GM10847 (cell line): Measurements from ENCODE around the gene PRSS50.

Source experiments
- POLR2A ChIP-seq: IDR thresholded peaks from 2 replicates; pipeline ENCODE4 v1.6.1; 2011; ENCODE audit not compliant: insufficient read length; ENCODE audit errors: extremely low read depth

Gene PRSS50

GRCh38 chr3:46731795-46732194, 14.1 kb upstream of the PRSS50 start:
- no peak for TF ChIP-seq POLR2A

- no peak for TF ChIP-seq POLR2A
Measured at GRCh38 chr3:46730819-46731218, 13.2 kb upstream of the PRSS50 start.

GRCh38 chr3:46729038-46729437, 11.4 kb upstream of the PRSS50 start:
- no peak for TF ChIP-seq POLR2A

GRCh38 chr3:46725621-46726314, 8.1 kb upstream of the PRSS50 start:
- TF ChIP-seq POLR2A, result no peak

- no peak for TF ChIP-seq POLR2A
Measured at GRCh38 chr3:46724424-46724823, 6.8 kb upstream of the PRSS50 start.

GRCh38 chr3:46722443-46722842, 4.8 kb upstream of the PRSS50 start:
- no peak for TF ChIP-seq POLR2A

- TF ChIP-seq POLR2A, result no peak
Measured at GRCh38 chr3:46721009-46721408, 3.3 kb upstream of the PRSS50 start.

- no peak for TF ChIP-seq POLR2A
Measured at GRCh38 chr3:46719735-46720271, 2.1 kb upstream of the PRSS50 start.

GRCh38 chr3:46719044-46719565, 1.4 kb upstream of the PRSS50 start:
- no peak for TF ChIP-seq POLR2A

- no peak for TF ChIP-seq POLR2A
Measured at GRCh38 chr3:46716461-46717441, 918 bp downstream of the PRSS50 start.

- no peak for TF ChIP-seq POLR2A
Measured at GRCh38 chr3:46715507-46716175, 2.0 kb downstream of the PRSS50 start.

- TF ChIP-seq POLR2A, result no peak
Measured at GRCh38 chr3:46714728-46715506, 2.8 kb downstream of the PRSS50 start.

- TF ChIP-seq POLR2A, result no peak
Measured at GRCh38 chr3:46713898-46714552, 3.6 kb downstream of the PRSS50 start.
